ENCODE data around the gene NLRP1. TPM values are rescaled to one million over a fixed set of nuclear protein-coding genes. Genes with fewer than 3 reads are reported as not detected.

Gene NLRP1
- total RNA-seq, 4 donors from 2014 or later: 13.8 to 78.3 (median 47.0) TPM

DNA sequence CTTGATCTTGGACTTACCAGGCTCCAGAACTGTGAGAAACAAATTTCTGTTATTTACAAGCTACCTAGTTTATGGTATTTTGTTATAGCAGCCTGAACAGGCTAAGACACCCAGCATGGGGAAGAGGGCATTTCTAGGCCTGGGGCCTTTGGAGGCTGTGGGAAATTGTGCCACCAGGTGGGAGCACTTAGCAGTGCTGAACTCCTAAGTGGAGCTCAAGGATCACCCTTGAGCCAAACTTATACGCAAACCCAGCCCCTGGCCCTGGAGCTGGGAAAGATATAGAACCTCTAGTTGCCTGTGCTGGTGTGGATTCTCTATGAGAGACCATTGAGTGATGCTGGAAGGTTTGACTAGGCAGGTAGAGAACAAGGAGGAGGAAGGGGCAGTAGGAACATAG, 61.8 kb downstream of the NLRP1 start:
- Histone ChIP-seq H3K4me1 (no peaks in the 10 kb centered on the region), H3K9me3 (no peaks in the 10 kb centered on the region), H3K36me3 (no peaks in the 10 kb centered on the region), H3K27ac (no peak overlapping the region), H3K27me3 (no peaks in the 10 kb centered on the region), H3K4me3 (no peak overlapping the region)
- no peak for TF ChIP-seq POLR2A (IDR thresholded peaks at IDR 0.05)
- TF ChIP-seq, protein P1, sequence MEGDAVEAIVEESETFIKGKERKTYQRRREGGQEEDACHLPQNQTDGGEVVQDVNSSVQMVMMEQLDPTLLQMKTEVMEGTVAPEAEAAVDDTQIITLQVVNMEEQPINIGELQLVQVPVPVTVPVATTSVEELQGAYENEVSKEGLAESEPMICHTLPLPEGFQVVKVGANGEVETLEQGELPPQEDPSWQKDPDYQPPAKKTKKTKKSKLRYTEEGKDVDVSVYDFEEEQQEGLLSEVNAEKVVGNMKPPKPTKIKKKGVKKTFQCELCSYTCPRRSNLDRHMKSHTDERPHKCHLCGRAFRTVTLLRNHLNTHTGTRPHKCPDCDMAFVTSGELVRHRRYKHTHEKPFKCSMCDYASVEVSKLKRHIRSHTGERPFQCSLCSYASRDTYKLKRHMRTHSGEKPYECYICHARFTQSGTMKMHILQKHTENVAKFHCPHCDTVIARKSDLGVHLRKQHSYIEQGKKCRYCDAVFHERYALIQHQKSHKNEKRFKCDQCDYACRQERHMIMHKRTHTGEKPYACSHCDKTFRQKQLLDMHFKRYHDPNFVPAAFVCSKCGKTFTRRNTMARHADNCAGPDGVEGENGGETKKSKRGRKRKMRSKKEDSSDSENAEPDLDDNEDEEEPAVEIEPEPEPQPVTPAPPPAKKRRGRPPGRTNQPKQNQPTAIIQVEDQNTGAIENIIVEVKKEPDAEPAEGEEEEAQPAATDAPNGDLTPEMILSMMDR (IDR thresholded peaks at IDR 0.05): no peak
- no peak for DNase-seq
- intact Hi-C loops (cut with DNase I; ENCODE audit: low total_unique reads): no loop called here

DNA sequence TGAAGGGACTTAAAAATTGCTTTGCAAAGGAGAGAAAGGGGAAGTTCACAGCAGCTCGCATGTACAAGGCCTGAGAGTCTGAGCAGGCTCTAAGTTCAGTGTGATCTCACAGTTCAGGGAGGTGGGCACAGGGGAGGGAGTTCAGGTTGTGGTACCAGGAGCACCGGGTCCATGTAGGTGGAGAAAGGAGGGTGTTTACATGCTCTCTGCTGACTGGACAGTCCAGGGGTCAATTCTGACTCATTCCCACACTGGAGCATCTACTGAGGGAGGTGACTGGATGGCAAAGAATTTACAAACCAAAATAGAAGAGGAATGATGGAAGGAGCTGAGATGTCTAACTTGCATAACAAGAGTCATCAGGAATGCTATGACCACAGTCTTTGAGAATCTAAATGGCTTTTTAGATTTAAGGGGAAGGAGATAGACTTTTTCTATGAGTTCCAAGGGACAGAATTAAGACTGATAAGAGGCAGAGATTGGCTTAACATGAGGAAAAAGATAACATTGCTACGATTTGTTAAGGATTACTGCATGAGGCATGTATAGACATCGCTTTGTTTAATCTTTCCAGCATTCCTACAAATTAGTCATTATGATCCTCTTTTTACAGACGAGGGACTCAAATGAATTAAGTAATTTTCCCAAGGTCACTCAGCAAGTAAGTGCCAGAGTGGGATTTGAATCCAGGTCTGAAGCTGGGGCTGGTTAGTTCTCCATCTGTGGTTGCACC, 68.1 kb downstream of the NLRP1 start:
- H3K36me3 ChIP-seq: no peaks in the 10 kb centered on the region
- H3K4me1 ChIP-seq: no peaks in the 10 kb centered on the region
- H3K4me3 ChIP-seq: no peak overlapping the region
- peak in 1 of 2 donors; percentile 49 for DNase-seq
- no peaks in the 10 kb centered on the region for H3K9me3 ChIP-seq
- TF ChIP-seq, protein P1 (IDR thresholded peaks at IDR 0.05): no peak
- intact Hi-C loops (cut with DNase I; ENCODE audit: low total_unique reads): no loop called here
- no peaks in the 10 kb centered on the region for H3K27me3 ChIP-seq
- H3K27ac ChIP-seq: peak overlapping the region; percentile 69 to 70

DNA sequence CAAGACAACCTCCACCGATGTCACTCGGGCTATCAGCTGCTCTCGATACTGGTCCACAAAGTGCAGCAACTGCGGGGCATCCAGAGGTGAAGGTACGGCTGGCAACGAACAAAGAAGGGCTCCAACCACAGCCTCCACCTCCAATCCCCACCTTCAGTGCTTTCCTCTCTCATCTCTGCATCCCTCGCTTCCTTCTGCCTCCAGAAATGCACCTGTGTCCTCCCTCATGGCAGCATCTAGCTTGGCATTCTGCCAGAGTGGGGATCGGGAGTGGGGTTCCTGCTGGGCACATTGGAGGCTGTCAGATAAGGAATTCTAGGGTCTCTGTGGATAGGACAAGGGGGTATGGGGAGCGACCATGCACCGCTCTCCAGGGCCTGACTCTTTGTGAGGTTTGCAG, 69.3 kb downstream of the NLRP1 start:
- TF ChIP-seq, protein P1 (IDR thresholded peaks at IDR 0.05): no peak
- no peak for TF ChIP-seq POLR2A (IDR thresholded peaks at IDR 0.05)
- intact Hi-C loops (cut with DNase I; ENCODE audit: low total_unique reads): no loop called here
- no peak for DNase-seq

DNA sequence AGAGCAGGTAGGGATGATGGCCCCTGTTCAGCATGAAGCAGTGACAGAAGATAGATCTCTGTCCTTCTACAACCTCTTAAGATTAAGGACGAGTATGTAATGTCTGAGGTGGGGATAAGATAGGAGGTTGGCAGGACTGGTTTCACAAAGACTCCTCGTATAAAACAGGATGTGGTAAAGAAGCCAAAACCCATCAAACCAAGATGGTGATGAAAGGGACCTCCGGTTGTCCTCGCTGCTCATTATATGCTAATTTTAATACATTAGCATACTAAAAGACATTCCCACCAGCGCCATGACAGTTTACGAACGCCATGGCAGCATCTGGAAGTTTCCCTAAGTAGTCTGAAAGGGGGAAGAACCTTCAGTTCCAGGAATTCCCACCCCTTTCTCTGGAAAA, 70.7 kb downstream of the NLRP1 start:
- Histone ChIP-seq H3K36me3 (no peaks in the 10 kb centered on the region), H3K4me3 (no peak overlapping the region), H3K9me3 (no peaks in the 10 kb centered on the region), H3K27ac (no peak overlapping the region), H3K4me1 (no peaks in the 10 kb centered on the region), H3K27me3 (no peaks in the 10 kb centered on the region)
- TF ChIP-seq POLR2A (IDR thresholded peaks at IDR 0.05): no peak
- TF ChIP-seq, protein P1 (IDR thresholded peaks at IDR 0.05): no peak
- intact Hi-C loops (cut with DNase I; ENCODE audit: low total_unique reads): no loop called here
- no peak for DNase-seq

More for the DNA sequence above, 69.3 kb downstream of the NLRP1 start:
- no peak overlapping the region for H3K4me3 ChIP-seq
- no peaks in the 10 kb centered on the region for H3K4me1 ChIP-seq
- H3K36me3 ChIP-seq: no peaks in the 10 kb centered on the region
- no peaks in the 10 kb centered on the region for H3K27me3 ChIP-seq
- H3K27ac ChIP-seq: no peak overlapping the region
- no peaks in the 10 kb centered on the region for H3K9me3 ChIP-seq

DNA sequence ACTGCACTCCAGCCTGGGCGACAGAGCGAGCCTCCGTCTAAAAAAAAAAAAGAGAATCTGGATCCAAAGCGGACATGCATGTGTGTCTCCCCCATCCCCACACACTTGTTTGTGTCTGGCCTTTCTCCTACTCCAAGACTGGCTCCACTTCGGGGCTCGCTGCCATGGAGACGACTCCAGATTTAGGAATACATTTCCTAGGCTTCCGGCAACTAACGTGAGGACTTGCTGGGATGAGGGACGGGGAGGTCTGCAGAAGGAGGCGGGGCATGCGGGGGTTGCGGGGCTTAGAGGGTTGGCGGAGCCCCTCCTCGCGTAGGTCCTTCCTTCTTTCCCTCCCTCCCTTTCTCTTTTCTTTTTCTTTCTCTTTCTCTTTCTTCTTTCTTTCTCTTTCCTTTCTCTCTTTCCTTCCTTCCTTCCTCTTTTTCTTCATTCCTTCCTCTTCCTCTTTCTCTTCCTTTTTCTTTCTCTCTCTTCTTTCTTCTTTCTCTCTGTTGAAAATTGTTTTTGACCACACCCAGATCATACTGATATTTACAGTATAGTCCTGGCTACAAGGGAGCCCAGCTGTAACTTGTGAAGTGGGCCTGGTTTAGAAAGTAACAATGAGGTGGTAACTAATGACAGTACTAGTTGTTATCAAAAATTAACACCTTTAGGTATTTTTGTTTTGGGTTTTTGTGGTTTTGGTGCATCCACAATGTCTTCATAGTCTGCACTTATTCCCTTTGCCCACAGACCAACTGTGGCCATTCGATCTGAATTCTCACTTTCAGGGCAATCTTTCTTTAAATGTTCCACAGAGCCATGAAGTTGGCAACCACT, 72.7 kb downstream of the NLRP1 start:
- H3K36me3 ChIP-seq: no peaks in the 10 kb centered on the region
- peak in 1 of 2 donors; percentile 52 for DNase-seq
- H3K4me3 ChIP-seq: no peak overlapping the region
- no peaks in the 10 kb centered on the region for H3K27me3 ChIP-seq
- H3K27ac ChIP-seq: peak overlapping the region in 1 of 2 donors; percentile 68
- no peaks in the 10 kb centered on the region for H3K4me1 ChIP-seq
- H3K9me3 ChIP-seq: no peaks in the 10 kb centered on the region
- TF ChIP-seq, protein P1 (IDR thresholded peaks at IDR 0.05): no peak
- TF ChIP-seq POLR2A (IDR thresholded peaks at IDR 0.05): no peak
- intact Hi-C loops (cut with DNase I; ENCODE audit: low total_unique reads): no loop called here

Data from uterus (tissue), 4 donors.